ENCODE data around the gene HOXA2.
A peak's percentile ranks its signal among the peaks of the same experiment; 100 is the strongest.

The HOXA2 gene

GRCh38 chr7:27113991-27114769 is 11.7 kb upstream of the HOXA2 start:
- H3K36me3 ChIP-seq (ENCODE audit: low read depth) = no peaks in the 10 kb centered on the region; the same call in 1 of the 2 replicates
- H3K27ac ChIP-seq (ENCODE audit: poor library complexity, severe bottlenecking) = peak overlapping the region; percentile 86
- H3K4me1 ChIP-seq (ENCODE audit: insufficient read depth, poor library complexity, severe bottlenecking) = peaks cover 29% of the 10 kb centered on the region
- no peaks in the 10 kb centered on the region for H3K9me3 ChIP-seq (ENCODE audit: severe bottlenecking)
- no peak for DNase-seq (ENCODE audit: low spot score)
- H3K4me3 ChIP-seq (ENCODE audit: severe bottlenecking) = peak overlapping the region; percentile 28
- peak; percentile 2; the same call in 1 of the 3 replicates for ATAC-seq (ENCODE audit: low read depth)
- no peaks in the 10 kb centered on the region for H3K27me3 ChIP-seq (ENCODE audit: insufficient read depth, poor library complexity, severe bottlenecking)
- TF ChIP-seq CTCF (IDR thresholded peaks at IDR 0.05; ENCODE audit: poor library complexity, severe bottlenecking) = no peak

GRCh38 chr7:27112955-27113949 is 10.8 kb upstream of the HOXA2 start:
- no peaks in the 10 kb centered on the region; the same call in 1 of the 2 replicates for H3K36me3 ChIP-seq (ENCODE audit: low read depth)
- peak; percentile 43 for ATAC-seq (ENCODE audit: low read depth)

GRCh38 chr7:27112361-27112760 is 9.9 kb upstream of the HOXA2 start:
- DNase-seq (ENCODE audit: low spot score) (no peak), ATAC-seq (ENCODE audit: low read depth) (no peak)
- H3K9me3 ChIP-seq (ENCODE audit: severe bottlenecking) = no peaks in the 10 kb centered on the region
- H3K27ac ChIP-seq (ENCODE audit: poor library complexity, severe bottlenecking) = peak overlapping the region; percentile 86
- no peak for TF ChIP-seq CTCF (IDR thresholded peaks at IDR 0.05; ENCODE audit: poor library complexity, severe bottlenecking)
- no peaks in the 10 kb centered on the region for H3K27me3 ChIP-seq (ENCODE audit: insufficient read depth, poor library complexity, severe bottlenecking)
- H3K4me3 ChIP-seq (ENCODE audit: severe bottlenecking) = peak overlapping the region; percentile 76
- peaks cover 29% of the 10 kb centered on the region for H3K4me1 ChIP-seq (ENCODE audit: insufficient read depth, poor library complexity, severe bottlenecking)
- no peaks in the 10 kb centered on the region; the same call in 1 of the 2 replicates for H3K36me3 ChIP-seq (ENCODE audit: low read depth)

More at GRCh38 chr7:27112955-27113949, 10.8 kb upstream of the HOXA2 start:
- peaks cover 29% of the 10 kb centered on the region for H3K4me1 ChIP-seq (ENCODE audit: insufficient read depth, poor library complexity, severe bottlenecking)
- TF ChIP-seq CTCF (IDR thresholded peaks at IDR 0.05; ENCODE audit: poor library complexity, severe bottlenecking) = no peak
- no peak for DNase-seq (ENCODE audit: low spot score)
- H3K4me3 ChIP-seq (ENCODE audit: severe bottlenecking) = peak overlapping the region; percentile 76
- no peaks in the 10 kb centered on the region for H3K27me3 ChIP-seq (ENCODE audit: insufficient read depth, poor library complexity, severe bottlenecking)
- peak overlapping the region; percentile 86 for H3K27ac ChIP-seq (ENCODE audit: poor library complexity, severe bottlenecking)
- no peaks in the 10 kb centered on the region for H3K9me3 ChIP-seq (ENCODE audit: severe bottlenecking)

GRCh38 chr7:27111751-27112277 is 9.3 kb upstream of the HOXA2 start:
- no peaks in the 10 kb centered on the region for H3K9me3 ChIP-seq (ENCODE audit: severe bottlenecking)
- ATAC-seq (ENCODE audit: low read depth) = no peak
- no peaks in the 10 kb centered on the region; the same call in 1 of the 2 replicates for H3K36me3 ChIP-seq (ENCODE audit: low read depth)
- H3K27me3 ChIP-seq (ENCODE audit: insufficient read depth, poor library complexity, severe bottlenecking) = no peaks in the 10 kb centered on the region
- no peak for TF ChIP-seq CTCF (IDR thresholded peaks at IDR 0.05; ENCODE audit: poor library complexity, severe bottlenecking)
- no peak for DNase-seq (ENCODE audit: low spot score)
- peaks cover 29% of the 10 kb centered on the region for H3K4me1 ChIP-seq (ENCODE audit: insufficient read depth, poor library complexity, severe bottlenecking)
- H3K27ac ChIP-seq (ENCODE audit: poor library complexity, severe bottlenecking) = peak overlapping the region; percentile 86
- peak overlapping the region; percentile 76 for H3K4me3 ChIP-seq (ENCODE audit: severe bottlenecking)

All from RWPE2 (cell line).